Endothelial cell of umbilical vein (primary cell): Measurements from ENCODE around the gene CASP14. TPM values are rescaled to one million over a fixed set of nuclear protein-coding genes. Genes with fewer than 3 reads are reported as not detected.

Source experiments
- BruUV-seq: library from RNA; stranded (reverse); fragments of 400-500 nt; replicated peaks from 2 replicates; lab custom pipeline; 2021; lab: Mats Ljungman, UMichigan
- CTCF ChIA-PET: fragments of 300-600, 350-600 bp; sonication (Branson Sonifier 250); formaldehyde crosslinking; loops from one replicate; lab custom pipeline; 2021; ENCODE audit warnings: antibody characterized with exemption, inconsistent platforms; lab: Charles Lee
- POLR2A ChIA-PET: fragments of 300-600, 350-600 bp; sonication (Branson Sonifier 250); formaldehyde crosslinking; loops from one replicate; lab custom pipeline; 2021; ENCODE audit warnings: antibody characterized with exemption, inconsistent platforms; lab: Charles Lee
- DNase-seq: peaks from one replicate; pipeline ENCODE4 v3.0.0-alpha.2; 2011; ENCODE audit warnings: low read depth, low spot score
- FAIRE-seq: peaks from 2 replicates; lab custom pipeline; 2011; peaks lifted over from hg19 to GRCh38; lab: Jason Lieb, UNC
- H2AFZ ChIP-seq: 2 replicates; pipeline ENCODE4 v1.6.0; 2012; ENCODE audit warnings: low read depth, low read length, control low read depth, inconsistent platforms
- H3K27ac ChIP-seq: 2 replicates; pipeline ENCODE4 v1.5.1; 2011; ENCODE audit warnings: low read depth, mild to moderate bottlenecking, control low read depth, low read length, moderate library complexity; ENCODE audit not compliant: insufficient read depth
- H3K27me3 ChIP-seq, 2 experiments: 2 replicates each; pipeline versions ENCODE4 v1.6.0 to v1.6.1; 2011; ENCODE audit warnings: low read length in 2 of 2, mixed read lengths in 1 of 2; ENCODE audit not compliant: control insufficient read depth in 2 of 2, insufficient read depth in 2 of 2
- H3K36me3 ChIP-seq, 2 experiments: 2 replicates in 1 of 2; 3 replicates in 1 of 2; pipeline ENCODE4 v1.5.1; 2011; ENCODE audit warnings: low read length in 2 of 2, mild to moderate bottlenecking in 1 of 2, moderate library complexity in 1 of 2; ENCODE audit not compliant: control insufficient read depth in 2 of 2, insufficient read depth in 2 of 2; ENCODE audit errors: extremely low read depth in 1 of 2
- H3K4me1 ChIP-seq: 3 replicates; pipeline ENCODE4 v1.5.1; 2011; ENCODE audit warnings: mild to moderate bottlenecking, low read length; ENCODE audit not compliant: control insufficient read depth, insufficient read depth; ENCODE audit errors: extremely low read depth
- H3K4me2 ChIP-seq: 2 replicates; pipeline ENCODE4 v1.6.1; 2011; ENCODE audit warnings: low read length, control low read depth, mixed read lengths; ENCODE audit not compliant: insufficient read depth
- H3K4me3 ChIP-seq, 3 experiments: fragments of 200-600 bp in 1 of 3; sonication (generic), shearing (Covaris generic) in 1 of 3; replicated peaks in 1 of 3; 2 replicates each; pipeline ENCODE4 v1.5.1; 2011 to 2016; ENCODE audit warnings: control low read depth in 3 of 3, low read length in 3 of 3, mild to moderate bottlenecking in 2 of 3, inconsistent platforms in 1 of 3, low read depth in 1 of 3, moderate library complexity in 1 of 3; ENCODE audit not compliant: insufficient read depth in 1 of 3
- H3K79me2 ChIP-seq: 2 replicates; pipeline ENCODE4 v1.6.0; 2012; ENCODE audit warnings: low read length, inconsistent platforms; ENCODE audit not compliant: control insufficient read depth, insufficient read depth
- H3K9ac ChIP-seq: replicated peaks from 2 replicates; pipeline ENCODE3; 2011; ENCODE audit warnings: low read length, control low read depth; ENCODE audit not compliant: insufficient read depth; ENCODE audit errors: extremely low read depth
- H3K9me1 ChIP-seq: replicated peaks from 3 replicates; pipeline ENCODE4 v1.6.0; 2011; ENCODE audit warnings: mild to moderate bottlenecking, low read length; ENCODE audit not compliant: control insufficient read depth, insufficient read depth; ENCODE audit errors: extremely low read depth
- H3K9me3 ChIP-seq: replicated peaks from 2 replicates; pipeline ENCODE4 v1.5.1; 2012; ENCODE audit warnings: low read length, inconsistent platforms; ENCODE audit not compliant: control insufficient read depth, insufficient read depth
- H4K20me1 ChIP-seq: replicated peaks from 2 replicates; pipeline ENCODE3; 2011; ENCODE audit warnings: mild to moderate bottlenecking, low read length; ENCODE audit not compliant: control insufficient read depth, insufficient read depth; ENCODE audit errors: extremely low read depth
- CTCF ChIP-seq, 2 donors: IDR thresholded peaks; 1 replicate in 1 of 2; 2 replicates in 1 of 2; pipeline ENCODE4 v1.5.1; 2011; ENCODE audit warnings: low read length in 2 of 2, mild to moderate bottlenecking in 2 of 2, moderate library complexity in 2 of 2, control low read depth in 1 of 2, inconsistent platforms in 1 of 2, low read depth in 1 of 2; ENCODE audit not compliant: insufficient read depth in 1 of 2; ENCODE audit errors: extremely low read depth in 1 of 2
- JUN ChIP-seq: IDR thresholded peaks from 2 replicates; pipeline ENCODE4 v1.6.1; 2011; ENCODE audit warnings: borderline replicate concordance, low read depth; ENCODE audit not compliant: insufficient read length, insufficient read depth
- POLR2A ChIP-seq: IDR thresholded peaks from 2 replicates; pipeline ENCODE4 v1.6.1; 2012; ENCODE audit warnings: low read depth, mild to moderate bottlenecking, control low read depth, low read length
- POLR2AphosphoS5 ChIP-seq: IDR thresholded peaks from 2 replicates; pipeline ENCODE4 v1.6.1; 2012; ENCODE audit warnings: low read depth, mild to moderate bottlenecking, control low read depth, low read length, moderate library complexity; ENCODE audit not compliant: insufficient read depth
- dilution Hi-C: fragments of 300-500 bp; cut with MboI; formaldehyde crosslinking; loops from one replicate; pipeline ENCODE4 v1.15.0; 2019; ENCODE audit warnings: low sequenced_read_pairs; ENCODE audit not compliant: extremely low pct_ligation_motif_present
- intact Hi-C: fragments of 100-400 bp; cut with micrococcal nuclease; formaldehyde crosslinking; loops from one replicate; pipeline ENCODE4 v1.10.0; 2022
- polyA plus RNA-seq, 4 experiments: library from polyadenylated mRNA; depleted of rRNA in 3 of 4; stranded (reverse) in 3 of 4; unstranded in 1 of 4; fragments of >200 nt; gene quantifications; 2 replicates each; pipeline versions ENCODE4 v1.2.1 to v1.2.3, GENCODE V29; 2011 to 2012; ENCODE audit warnings: missing spikeins in 1 of 4
- total RNA-seq: library from RNA; stranded (reverse); gene quantifications from 2 replicates; pipeline ENCODE4 v1.2.3, GENCODE V29; 2021

Gene CASP14
- total and polyA plus RNA-seq, 2 donors (not counting 3 experiments of a cell fraction or from before 2014, with no cell fraction given), result not detected

- peaks cover 8% of the 10 kb centered on the region for H3K4me1 ChIP-seq
- H3K4me3 ChIP-seq, result peak within 1 kb of the TSS; percentile 82 to 93 (median 93)
- BruUV-seq, result no TSS peak
- peak; percentile 61 for TF ChIP-seq POLR2AphosphoS5
- TF ChIP-seq JUN, result no peak
- TF ChIP-seq POLR2A, result peak; percentile 75
- TF ChIP-seq CTCF (IDR thresholded peaks at IDR 0.05; ENCODE audit: extremely low read depth in 1 of 2, insufficient read depth in 1 of 2, low read depth in 1 of 2, low read length in 2 of 2), result no peak
- peak; percentile 26 for DNase-seq
- peak within 1 kb of the TSS; percentile 100 for H2AFZ ChIP-seq
- dilution Hi-C loops (no loop called here), intact Hi-C loops (loop anchor here (1.0 to 10.0 kb wide), 6 partner anchors 18 to 1077 kb away; partner anchors contain the start of genes AKAP8, AKAP8L, FAM32A and TECR)
- peaks cover 19% of the 10 kb centered on the region for H3K79me2 ChIP-seq
- H3K9me1 ChIP-seq, result no peaks in the 10 kb centered on the region
- no peaks in the 10 kb centered on the region for H3K27me3 ChIP-seq
- peaks cover 17 to 21% of the 10 kb centered on the region in 2 experiments for H3K36me3 ChIP-seq
- CTCF ChIA-PET, result interaction anchor here (0.8 to 1.3 kb wide), 2 partner anchors 15 to 17 kb away, joined by 3 to 7 read pairs; a partner anchor contains a TSS
- H3K27ac ChIP-seq, result peak within 1 kb of the TSS; percentile 60
- H3K4me2 ChIP-seq, result peak within 1 kb of the TSS; percentile 97
- POLR2A ChIA-PET, result no interaction called here
- peak; percentile 61 for FAIRE-seq
- H3K9me3 ChIP-seq, result no peaks in the 10 kb centered on the region
- no peaks in the 10 kb centered on the region for H4K20me1 ChIP-seq
- peak within 1 kb of the TSS; percentile 79 for H3K9ac ChIP-seq
These were observed 58.1 kb downstream of the CASP14 start, which contains the start of gene SYDE1 for GRCh38 chr19:15107061-15108010. SYDE1 (plus strand) TSS chr19:15107401; CDS start chr19:15107434, 33 bp downstream.

Other genes starting within 250 kb of the CASP14 start
- gene OR7A5, start 214.3 kb upstream of the CASP14 start, total RNA-seq, result not detected in 2 replicates
- not detected in 2 replicates for gene OR7A5, start 214.3 kb upstream of the CASP14 start, polyA plus RNA-seq
- not detected in 2 replicates for gene OR7C1, start 214.3 kb upstream of the CASP14 start, total RNA-seq
- gene OR7C1, start 214.3 kb upstream of the CASP14 start, polyA plus RNA-seq, result not detected in 2 replicates
- not detected in 2 replicates for gene OR7A10, start 200.6 kb upstream of the CASP14 start, total RNA-seq
- not detected in 2 replicates for gene OR7A10, start 200.6 kb upstream of the CASP14 start, polyA plus RNA-seq
- gene OR7A17, start 163.3 kb upstream of the CASP14 start, total RNA-seq, result not detected in 2 replicates
- not detected in 2 replicates for gene OR7A17, start 163.3 kb upstream of the CASP14 start, polyA plus RNA-seq
- not detected in 2 replicates for gene OR7C2, start 108.0 kb upstream of the CASP14 start, total RNA-seq
- not detected in 2 replicates for gene OR7C2, start 108.0 kb upstream of the CASP14 start, polyA plus RNA-seq
- not detected in 2 replicates for gene SLC1A6, start 69.6 kb upstream of the CASP14 start, total RNA-seq
- gene SLC1A6, start 69.6 kb upstream of the CASP14 start, polyA plus RNA-seq, result not detected in 2 replicates
- gene OR1I1, start 32.7 kb downstream of the CASP14 start, total RNA-seq, result not detected in 2 replicates
- not detected in 2 replicates for gene OR1I1, start 32.7 kb downstream of the CASP14 start, polyA plus RNA-seq
- 35.3 and 38.2 TPM in 2 replicates for gene SYDE1, start 57.9 kb downstream of the CASP14 start, total RNA-seq
- 33.1 and 40.1 TPM in 2 replicates for gene SYDE1, start 57.9 kb downstream of the CASP14 start, polyA plus RNA-seq
- gene NOTCH3, start 151.5 kb downstream of the CASP14 start, total RNA-seq, result 1.2 and 1.5 TPM in 2 replicates
- 0.63 and 0.67 TPM in 2 replicates for gene NOTCH3, start 151.5 kb downstream of the CASP14 start, polyA plus RNA-seq
- gene EPHX3, start 183.0 kb downstream of the CASP14 start, total RNA-seq, result 0.55 and 0.58 TPM in 2 replicates
- gene EPHX3, start 183.0 kb downstream of the CASP14 start, polyA plus RNA-seq, result 0.56 and 0.70 TPM in 2 replicates